ENCODE data around the gene ZFHX2.
"Not testable (repeated sequence)": the region's sequence is repeated elsewhere in the genome, so short reads cannot be mapped to it uniquely, and the experiment has no call there.

The ZFHX2 gene

GRCh38 chr14:23539248-23540140 lies 12.1 kb downstream of the ZFHX2 start:
- peak; percentile 70 for DNase-seq

- no peak for DNase-seq
These were observed 12.8 kb downstream of the ZFHX2 start for GRCh38 chr14:23538785-23539184.

- no peak for DNase-seq
These were observed 13.4 kb downstream of the ZFHX2 start for GRCh38 chr14:23538050-23538718.

GRCh38 chr14:23537351-23538049 lies 14.1 kb downstream of the ZFHX2 start:
- no peak for DNase-seq

GRCh38 chr14:23536906-23537305 lies 14.7 kb downstream of the ZFHX2 start:
- not testable (repeated sequence) for DNase-seq

- DNase-seq: no peak
These were observed 15.1 kb downstream of the ZFHX2 start for GRCh38 chr14:23536494-23536893.

GRCh38 chr14:23535943-23536342 lies 15.6 kb downstream of the ZFHX2 start:
- DNase-seq: no peak

- DNase-seq: no peak
These were observed 17.7 kb downstream of the ZFHX2 start for GRCh38 chr14:23533652-23534435.

GRCh38 chr14:23532658-23533057 lies 18.9 kb downstream of the ZFHX2 start:
- DNase-seq: no peak

- no peak for DNase-seq
These were observed 20.2 kb downstream of the ZFHX2 start for GRCh38 chr14:23531391-23531790.

GRCh38 chr14:23530375-23531055 lies 21.1 kb downstream of the ZFHX2 start:
- DNase-seq: peak; percentile 64

- no peak for DNase-seq
These were observed 22.5 kb downstream of the ZFHX2 start for GRCh38 chr14:23529016-23529415.

GRCh38 chr14:23528555-23528954 lies 23.0 kb downstream of the ZFHX2 start:
- no peak for DNase-seq

GRCh38 chr14:23525611-23526010 lies 26.0 kb downstream of the ZFHX2 start:
- DNase-seq: no peak

- no peak for DNase-seq
These were observed 26.6 kb downstream of the ZFHX2 start for GRCh38 chr14:23524954-23525353.

- no peak for DNase-seq
These were observed 28.1 kb downstream of the ZFHX2 start for GRCh38 chr14:23523229-23524016.

GRCh38 chr14:23522643-23523198 lies 28.8 kb downstream of the ZFHX2 start:
- DNase-seq: no peak

- peak; percentile 46 for DNase-seq
These were observed 29.6 kb downstream of the ZFHX2 start for GRCh38 chr14:23521785-23522640.

- DNase-seq: no peak
These were observed 30.5 kb downstream of the ZFHX2 start for GRCh38 chr14:23520899-23521533.
